Endothelial cell of umbilical vein (primary cell): ENCODE measurements around the gene LRP1. TPM values are rescaled to one million over a fixed set of nuclear protein-coding genes. Genes with fewer than 3 reads are reported as not detected.

Experiments used
- BruUV-seq: library from RNA; stranded (reverse); fragments of 400-500 nt; replicated peaks from 2 replicates; lab custom pipeline; 2021; lab: Mats Ljungman, UMichigan
- CTCF ChIA-PET: fragments of 300-600, 350-600 bp; sonication (Branson Sonifier 250); formaldehyde crosslinking; loops from one replicate; lab custom pipeline; 2021; ENCODE audit warnings: antibody characterized with exemption, inconsistent platforms; lab: Charles Lee
- POLR2A ChIA-PET: fragments of 300-600, 350-600 bp; sonication (Branson Sonifier 250); formaldehyde crosslinking; loops from one replicate; lab custom pipeline; 2021; ENCODE audit warnings: antibody characterized with exemption, inconsistent platforms; lab: Charles Lee
- DNase-seq: peaks from one replicate; pipeline ENCODE4 v3.0.0-alpha.2; 2011; ENCODE audit warnings: low read depth, low spot score
- FAIRE-seq: peaks from 2 replicates; lab custom pipeline; 2011; peaks lifted over from hg19 to GRCh38; lab: Jason Lieb, UNC
- H2AFZ ChIP-seq: 2 replicates; pipeline ENCODE4 v1.6.0; 2012; ENCODE audit warnings: low read depth, low read length, control low read depth, inconsistent platforms
- H3K27ac ChIP-seq: 2 replicates; pipeline ENCODE4 v1.5.1; 2011; ENCODE audit warnings: low read depth, mild to moderate bottlenecking, control low read depth, low read length, moderate library complexity; ENCODE audit not compliant: insufficient read depth
- H3K27me3 ChIP-seq, 2 experiments: 2 replicates each; pipeline versions ENCODE4 v1.6.0 to v1.6.1; 2011; ENCODE audit warnings: low read length in 2 of 2, mixed read lengths in 1 of 2; ENCODE audit not compliant: control insufficient read depth in 2 of 2, insufficient read depth in 2 of 2
- H3K36me3 ChIP-seq, 2 experiments: 2 replicates in 1 of 2; 3 replicates in 1 of 2; pipeline ENCODE4 v1.5.1; 2011; ENCODE audit warnings: low read length in 2 of 2, mild to moderate bottlenecking in 1 of 2, moderate library complexity in 1 of 2; ENCODE audit not compliant: control insufficient read depth in 2 of 2, insufficient read depth in 2 of 2; ENCODE audit errors: extremely low read depth in 1 of 2
- H3K4me1 ChIP-seq: 3 replicates; pipeline ENCODE4 v1.5.1; 2011; ENCODE audit warnings: mild to moderate bottlenecking, low read length; ENCODE audit not compliant: control insufficient read depth, insufficient read depth; ENCODE audit errors: extremely low read depth
- H3K4me2 ChIP-seq: 2 replicates; pipeline ENCODE4 v1.6.1; 2011; ENCODE audit warnings: low read length, control low read depth, mixed read lengths; ENCODE audit not compliant: insufficient read depth
- H3K4me3 ChIP-seq, 3 experiments: fragments of 200-600 bp in 1 of 3; sonication (generic), shearing (Covaris generic) in 1 of 3; replicated peaks in 1 of 3; 2 replicates each; pipeline ENCODE4 v1.5.1; 2011 to 2016; ENCODE audit warnings: control low read depth in 3 of 3, low read length in 3 of 3, mild to moderate bottlenecking in 2 of 3, inconsistent platforms in 1 of 3, low read depth in 1 of 3, moderate library complexity in 1 of 3; ENCODE audit not compliant: insufficient read depth in 1 of 3
- H3K79me2 ChIP-seq: 2 replicates; pipeline ENCODE4 v1.6.0; 2012; ENCODE audit warnings: low read length, inconsistent platforms; ENCODE audit not compliant: control insufficient read depth, insufficient read depth
- H3K9ac ChIP-seq: replicated peaks from 2 replicates; pipeline ENCODE3; 2011; ENCODE audit warnings: low read length, control low read depth; ENCODE audit not compliant: insufficient read depth; ENCODE audit errors: extremely low read depth
- H3K9me1 ChIP-seq: replicated peaks from 3 replicates; pipeline ENCODE4 v1.6.0; 2011; ENCODE audit warnings: mild to moderate bottlenecking, low read length; ENCODE audit not compliant: control insufficient read depth, insufficient read depth; ENCODE audit errors: extremely low read depth
- H3K9me3 ChIP-seq: replicated peaks from 2 replicates; pipeline ENCODE4 v1.5.1; 2012; ENCODE audit warnings: low read length, inconsistent platforms; ENCODE audit not compliant: control insufficient read depth, insufficient read depth
- H4K20me1 ChIP-seq: replicated peaks from 2 replicates; pipeline ENCODE3; 2011; ENCODE audit warnings: mild to moderate bottlenecking, low read length; ENCODE audit not compliant: control insufficient read depth, insufficient read depth; ENCODE audit errors: extremely low read depth
- EZH2 ChIP-seq: IDR thresholded peaks from 2 replicates; pipeline ENCODE4 v1.6.1; 2012; ENCODE audit warnings: borderline replicate concordance, low read depth, mild to moderate bottlenecking, moderate library complexity, low read length, inconsistent platforms; ENCODE audit not compliant: severe bottlenecking
- FOS ChIP-seq: IDR thresholded peaks from 2 replicates; pipeline ENCODE4 v1.6.1; 2011; ENCODE audit warnings: mild to moderate bottlenecking, low read length, moderate library complexity, borderline replicate concordance; ENCODE audit not compliant: insufficient read depth
- GATA2 ChIP-seq: IDR thresholded peaks from 2 replicates; pipeline ENCODE4 v1.7.0; 2011; ENCODE audit warnings: low read depth, mild to moderate bottlenecking, moderate library complexity, mixed read lengths, low read length; ENCODE audit not compliant: insufficient read length, insufficient read depth
- JUN ChIP-seq: IDR thresholded peaks from 2 replicates; pipeline ENCODE4 v1.6.1; 2011; ENCODE audit warnings: borderline replicate concordance, low read depth; ENCODE audit not compliant: insufficient read length, insufficient read depth
- MYC ChIP-seq: IDR thresholded peaks from one replicate; pipeline ENCODE4 v1.6.1; 2011; ENCODE audit warnings: mild to moderate bottlenecking, low read depth, low read length
- POLR2A ChIP-seq: IDR thresholded peaks from 2 replicates; pipeline ENCODE4 v1.6.1; 2012; ENCODE audit warnings: low read depth, mild to moderate bottlenecking, control low read depth, low read length
- POLR2AphosphoS5 ChIP-seq: IDR thresholded peaks from 2 replicates; pipeline ENCODE4 v1.6.1; 2012; ENCODE audit warnings: low read depth, mild to moderate bottlenecking, control low read depth, low read length, moderate library complexity; ENCODE audit not compliant: insufficient read depth
- dilution Hi-C: fragments of 300-500 bp; cut with MboI; formaldehyde crosslinking; loops from one replicate; pipeline ENCODE4 v1.15.0; 2019; ENCODE audit warnings: low sequenced_read_pairs; ENCODE audit not compliant: extremely low pct_ligation_motif_present
- intact Hi-C: fragments of 100-400 bp; cut with micrococcal nuclease; formaldehyde crosslinking; loops from one replicate; pipeline ENCODE4 v1.10.0; 2022
- polyA plus RNA-seq, 4 experiments: library from polyadenylated mRNA; depleted of rRNA in 3 of 4; stranded (reverse) in 3 of 4; unstranded in 1 of 4; fragments of >200 nt; gene quantifications; 2 replicates each; pipeline versions ENCODE4 v1.2.1 to v1.2.3, GENCODE V29; 2011 to 2012; ENCODE audit warnings: missing spikeins in 1 of 4
- total RNA-seq: library from RNA; stranded (reverse); gene quantifications from 2 replicates; pipeline ENCODE4 v1.2.3, GENCODE V29; 2021
- TF ChIP-seq, protein P1 (sequence below): IDR thresholded peaks from 2 replicates; pipeline ENCODE4 v1.6.1; 2011; ENCODE audit not compliant: insufficient read depth, insufficient read length
- TF ChIP-seq, protein P2 (sequence below), 2 donors: IDR thresholded peaks; 1 replicate in 1 of 2; 2 replicates in 1 of 2; pipeline ENCODE4 v1.5.1; 2011; ENCODE audit warnings: low read length in 2 of 2, mild to moderate bottlenecking in 2 of 2, moderate library complexity in 2 of 2, control low read depth in 1 of 2, inconsistent platforms in 1 of 2, low read depth in 1 of 2; ENCODE audit not compliant: insufficient read depth in 1 of 2; ENCODE audit errors: extremely low read depth in 1 of 2

Gene LRP1
- total and polyA plus RNA-seq, 2 donors (not counting 3 experiments of a cell fraction or from before 2014, with no cell fraction given), result 1.6 to 4.6 TPM

DNA sequence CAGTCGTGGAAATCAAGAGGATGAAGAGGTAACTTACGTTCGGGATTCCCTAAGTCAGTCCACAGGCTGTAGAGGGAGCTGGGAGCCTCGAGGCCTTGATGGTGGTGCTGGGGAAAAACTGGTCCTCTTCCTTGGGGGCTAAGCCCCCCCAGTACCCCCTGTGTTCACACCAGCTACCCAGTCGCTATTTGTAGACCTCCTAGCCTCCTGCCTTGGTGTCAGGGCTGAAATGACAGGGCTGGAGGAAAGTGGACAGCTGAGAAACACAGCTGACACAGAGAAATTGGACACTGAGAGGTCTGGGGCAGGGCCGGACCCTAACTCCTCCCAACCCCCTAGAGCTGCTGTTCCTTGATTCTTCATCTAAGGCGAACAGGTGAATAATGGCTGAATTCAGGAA is 122.7 kb downstream of the LRP1 start, which contains the start of gene STAC3:
Gene STAC3 (minus strand): TSS at position 232 of the 400 bp plus-strand sequence. CDS start 1,551 bp downstream, outside the sequence.
- POLR2A ChIA-PET, result no interaction called here
- no TSS peak for BruUV-seq
- FAIRE-seq, result no peak

More for the DNA sequence above, 122.7 kb downstream of the LRP1 start, which contains the start of gene STAC3:
- no peak within 1 kb of the TSS for H3K27ac ChIP-seq
- intact Hi-C loops (no loop called here), dilution Hi-C loops (no loop called here)
- H3K4me1 ChIP-seq, result no peaks in the 10 kb centered on the region
- H3K4me3 ChIP-seq, result no peak within 1 kb of the TSS
- no peak within 1 kb of the TSS for H2AFZ ChIP-seq
- DNase-seq, result no peak
- no peaks in the 10 kb centered on the region for H3K9me1 ChIP-seq
- CTCF ChIA-PET, result interaction anchor here (1.1 to 5.1 kb wide), 5 partner anchors 9 to 202 kb away, joined by 3 to 26 read pairs (median 5); partner anchors contain the start of gene SHMT2
- H3K9me3 ChIP-seq, result no peaks in the 10 kb centered on the region
- H3K4me2 ChIP-seq, result no peak within 1 kb of the TSS
- H3K36me3 ChIP-seq, result no peaks in the 10 kb centered on the region
- H3K27me3 ChIP-seq, result peaks cover 0 to 1% of the 10 kb centered on the region in 2 experiments
- no peak within 1 kb of the TSS for H3K9ac ChIP-seq
- no peaks in the 10 kb centered on the region for H3K79me2 ChIP-seq
- no peaks in the 10 kb centered on the region for H4K20me1 ChIP-seq
- TF ChIP-seq GATA2 (no peak), POLR2A (no peak), JUN (no peak), FOS (no peak), POLR2AphosphoS5 (no peak), EZH2 (no peak), MYC (no peak)
- TF ChIP-seq, protein P1, sequence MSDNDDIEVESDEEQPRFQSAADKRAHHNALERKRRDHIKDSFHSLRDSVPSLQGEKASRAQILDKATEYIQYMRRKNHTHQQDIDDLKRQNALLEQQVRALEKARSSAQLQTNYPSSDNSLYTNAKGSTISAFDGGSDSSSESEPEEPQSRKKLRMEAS, result no peak
- TF ChIP-seq, protein P2, sequence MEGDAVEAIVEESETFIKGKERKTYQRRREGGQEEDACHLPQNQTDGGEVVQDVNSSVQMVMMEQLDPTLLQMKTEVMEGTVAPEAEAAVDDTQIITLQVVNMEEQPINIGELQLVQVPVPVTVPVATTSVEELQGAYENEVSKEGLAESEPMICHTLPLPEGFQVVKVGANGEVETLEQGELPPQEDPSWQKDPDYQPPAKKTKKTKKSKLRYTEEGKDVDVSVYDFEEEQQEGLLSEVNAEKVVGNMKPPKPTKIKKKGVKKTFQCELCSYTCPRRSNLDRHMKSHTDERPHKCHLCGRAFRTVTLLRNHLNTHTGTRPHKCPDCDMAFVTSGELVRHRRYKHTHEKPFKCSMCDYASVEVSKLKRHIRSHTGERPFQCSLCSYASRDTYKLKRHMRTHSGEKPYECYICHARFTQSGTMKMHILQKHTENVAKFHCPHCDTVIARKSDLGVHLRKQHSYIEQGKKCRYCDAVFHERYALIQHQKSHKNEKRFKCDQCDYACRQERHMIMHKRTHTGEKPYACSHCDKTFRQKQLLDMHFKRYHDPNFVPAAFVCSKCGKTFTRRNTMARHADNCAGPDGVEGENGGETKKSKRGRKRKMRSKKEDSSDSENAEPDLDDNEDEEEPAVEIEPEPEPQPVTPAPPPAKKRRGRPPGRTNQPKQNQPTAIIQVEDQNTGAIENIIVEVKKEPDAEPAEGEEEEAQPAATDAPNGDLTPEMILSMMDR (IDR thresholded peaks at IDR 0.05; ENCODE audit: extremely low read depth in 1 of 2, insufficient read depth in 1 of 2, low read depth in 1 of 2, low read length in 2 of 2), result no peak
